CD4-positive, alpha-beta T cell treated with Interleukin-10 for 1 hour (primary cell): ENCODE results near the gene RNF144A.

Experiments used
- DNase-seq: peaks from one replicate; pipeline ENCODE4 v3.0.0-alpha.2; 2020

The RNF144A gene

GRCh38 chr2:6909431-6910385, 7.5 kb upstream of the RNF144A start:
- DNase-seq = peak; percentile 72

- no peak for DNase-seq
Observed at GRCh38 chr2:6911721-6912120, 5.5 kb upstream of the RNF144A start.

- DNase-seq = peak; percentile 52
Observed at GRCh38 chr2:6913415-6914157, 3.6 kb upstream of the RNF144A start.

GRCh38 chr2:6914828-6915227, 2.4 kb upstream of the RNF144A start:
- no peak for DNase-seq

- no peak for DNase-seq
Observed at GRCh38 chr2:6915399-6915798, 1.8 kb upstream of the RNF144A start.

- no peak for DNase-seq
Observed at GRCh38 chr2:6916224-6916623, 988 bp upstream of the RNF144A start.

- no peak for DNase-seq
Observed at GRCh38 chr2:6916736-6917070, 509 bp upstream of the RNF144A start.

- no peak for DNase-seq
Observed at GRCh38 chr2:6917761-6918421, 679 bp downstream of the RNF144A start.

- DNase-seq = no peak
Observed at GRCh38 chr2:6919901-6920742, 2.9 kb downstream of the RNF144A start.

GRCh38 chr2:6920743-6921064, 3.5 kb downstream of the RNF144A start:
- no peak for DNase-seq

- no peak for DNase-seq
Observed at GRCh38 chr2:6921321-6921922, 4.2 kb downstream of the RNF144A start.

GRCh38 chr2:6922201-6922656, 5.0 kb downstream of the RNF144A start:
- DNase-seq = no peak

- DNase-seq = no peak
Observed at GRCh38 chr2:6923319-6923718, 6.1 kb downstream of the RNF144A start.

- DNase-seq = no peak
Observed at GRCh38 chr2:6924101-6924923, 7.1 kb downstream of the RNF144A start.

- no peak for DNase-seq
Observed at GRCh38 chr2:6924924-6925409, 7.8 kb downstream of the RNF144A start.

GRCh38 chr2:6926071-6926732, 9.0 kb downstream of the RNF144A start:
- no peak for DNase-seq

GRCh38 chr2:6927186-6927585, 10.0 kb downstream of the RNF144A start:
- no peak for DNase-seq

- DNase-seq = no peak
Observed at GRCh38 chr2:6927753-6928152, 10.5 kb downstream of the RNF144A start.

GRCh38 chr2:6928452-6928851, 11.2 kb downstream of the RNF144A start:
- DNase-seq = no peak

- no peak for DNase-seq
Observed at GRCh38 chr2:6929196-6929819, 12.1 kb downstream of the RNF144A start.
